SH-SY5Y (cell line): Measurements from ENCODE around the gene XIRP2.

Experiments used
- GATA2 ChIP-seq: IDR thresholded peaks from 2 replicates; pipeline ENCODE4 v1.6.1; 2011; ENCODE audit warnings: mild to moderate bottlenecking, low read depth, low read length
- GATA3 ChIP-seq: IDR thresholded peaks from 2 replicates; pipeline ENCODE4 v1.6.1; 2011; ENCODE audit warnings: low read depth, mild to moderate bottlenecking, low read length, moderate library complexity

The XIRP2 gene

GRCh38 chr2:167293943-167294775, 405.9 kb downstream of the XIRP2 start:
- TF ChIP-seq GATA3 (no peak), GATA2 (peak; percentile 50)

- no peak for TF ChIP-seq GATA3
- TF ChIP-seq GATA2 = no peak
Observed at GRCh38 chr2:167294776-167295140, 406.5 kb downstream of the XIRP2 start.

- TF ChIP-seq GATA3 (no peak), GATA2 (no peak)
Observed at GRCh38 chr2:167297292-167297691, 409.0 kb downstream of the XIRP2 start.

GRCh38 chr2:167298017-167298416, 409.7 kb downstream of the XIRP2 start:
- TF ChIP-seq GATA3 (no peak), GATA2 (no peak)
